Raji (cell line): ENCODE measurements around the gene IFT52.

Source experiments
- POLR2A ChIP-seq: IDR thresholded peaks from 2 replicates; pipeline ENCODE4 v1.6.1; 2011; ENCODE audit warnings: low read depth, low read length, control low read depth; ENCODE audit not compliant: insufficient read depth

IFT52 gene

GRCh38 chr20:43662943-43663655 lies 72.4 kb downstream of the IFT52 start:
- no peak for TF ChIP-seq POLR2A

GRCh38 chr20:43665466-43666176 lies 74.9 kb downstream of the IFT52 start:
- no peak for TF ChIP-seq POLR2A

- TF ChIP-seq POLR2A = peak; percentile 80
Observed at GRCh38 chr20:43666376-43667328, 75.9 kb downstream of the IFT52 start, which contains the start of gene MYBL2. Gene MYBL2, plus strand, starts transcription at chr20:43667114. Its CDS starts 170 bp downstream, at chr20:43667284.

- TF ChIP-seq POLR2A = no peak
Observed at GRCh38 chr20:43667341-43668132, 76.8 kb downstream of the IFT52 start.

- TF ChIP-seq POLR2A = no peak
Observed at GRCh38 chr20:43669332-43669731, 78.6 kb downstream of the IFT52 start.

- TF ChIP-seq POLR2A = no peak
Observed at GRCh38 chr20:43670423-43670822, 79.7 kb downstream of the IFT52 start.

GRCh38 chr20:43676368-43676767 lies 85.6 kb downstream of the IFT52 start:
- no peak for TF ChIP-seq POLR2A

- no peak for TF ChIP-seq POLR2A
Observed at GRCh38 chr20:43680981-43681380, 90.2 kb downstream of the IFT52 start.

- TF ChIP-seq POLR2A = no peak
Observed at GRCh38 chr20:43681468-43681942, 90.8 kb downstream of the IFT52 start.

GRCh38 chr20:43681991-43682410 lies 91.3 kb downstream of the IFT52 start:
- TF ChIP-seq POLR2A = peak; percentile 53; the same call in 1 of the 2 replicates

GRCh38 chr20:43682446-43682845 lies 91.7 kb downstream of the IFT52 start:
- TF ChIP-seq POLR2A = no peak

GRCh38 chr20:43686820-43687219 lies 96.1 kb downstream of the IFT52 start:
- no peak for TF ChIP-seq POLR2A

GRCh38 chr20:43689165-43689564 lies 98.4 kb downstream of the IFT52 start:
- no peak for TF ChIP-seq POLR2A

- TF ChIP-seq POLR2A = no peak
Observed at GRCh38 chr20:43690943-43691598, 100.3 kb downstream of the IFT52 start.
